NB4 (cell line): ENCODE results near the gene RTL1.

Experiments
- DNase-seq: peaks from one replicate; pipeline ENCODE4 v3.0.0; 2010; ENCODE audit warnings: low read depth
- H3K4me3 ChIP-seq: one replicate; pipeline ENCODE4 v1.5.1; 2011; ENCODE audit warnings: mild to moderate bottlenecking, low read depth, low read length, moderate library complexity
- MYC ChIP-seq: IDR thresholded peaks from 2 replicates; pipeline ENCODE4 v1.6.1; 2011; ENCODE audit warnings: low read depth, low read length
- POLR2A ChIP-seq: IDR thresholded peaks from 2 replicates; pipeline ENCODE4 v1.6.1; 2011; ENCODE audit warnings: mild to moderate bottlenecking; ENCODE audit not compliant: insufficient read length; ENCODE audit errors: extremely low read depth
- TF ChIP-seq, protein P1 (sequence below): IDR thresholded peaks from 2 replicates; pipeline ENCODE4 v1.6.1; 2011; ENCODE audit warnings: low read depth, low read length
- TF ChIP-seq, protein P2 (sequence below): IDR thresholded peaks from one replicate; pipeline ENCODE4 v1.5.1; 2012; ENCODE audit warnings: low read depth, low read length

Gene RTL1

DNA sequence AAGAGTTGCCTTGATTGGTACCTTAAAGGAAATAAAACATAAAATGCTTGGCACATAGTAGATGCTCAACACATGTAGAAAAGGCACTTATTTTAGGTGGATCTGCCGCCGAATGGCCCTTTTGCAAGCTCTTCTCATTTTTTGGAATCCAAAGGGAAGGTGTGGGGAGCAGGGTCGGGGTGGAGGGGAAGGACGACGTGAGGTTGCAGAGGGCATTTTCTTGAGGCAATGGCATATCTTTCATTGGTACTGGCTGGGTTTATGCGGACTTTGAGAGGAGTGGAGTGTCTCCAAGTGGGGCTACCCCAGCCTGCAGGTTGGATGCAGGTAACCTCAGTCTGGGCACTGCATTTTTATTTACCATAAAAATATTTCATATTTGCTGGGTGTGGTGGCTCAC is 8.1 kb downstream of the RTL1 start:
- TF ChIP-seq, protein P1, sequence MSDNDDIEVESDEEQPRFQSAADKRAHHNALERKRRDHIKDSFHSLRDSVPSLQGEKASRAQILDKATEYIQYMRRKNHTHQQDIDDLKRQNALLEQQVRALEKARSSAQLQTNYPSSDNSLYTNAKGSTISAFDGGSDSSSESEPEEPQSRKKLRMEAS: no peak
- TF ChIP-seq, protein P2, sequence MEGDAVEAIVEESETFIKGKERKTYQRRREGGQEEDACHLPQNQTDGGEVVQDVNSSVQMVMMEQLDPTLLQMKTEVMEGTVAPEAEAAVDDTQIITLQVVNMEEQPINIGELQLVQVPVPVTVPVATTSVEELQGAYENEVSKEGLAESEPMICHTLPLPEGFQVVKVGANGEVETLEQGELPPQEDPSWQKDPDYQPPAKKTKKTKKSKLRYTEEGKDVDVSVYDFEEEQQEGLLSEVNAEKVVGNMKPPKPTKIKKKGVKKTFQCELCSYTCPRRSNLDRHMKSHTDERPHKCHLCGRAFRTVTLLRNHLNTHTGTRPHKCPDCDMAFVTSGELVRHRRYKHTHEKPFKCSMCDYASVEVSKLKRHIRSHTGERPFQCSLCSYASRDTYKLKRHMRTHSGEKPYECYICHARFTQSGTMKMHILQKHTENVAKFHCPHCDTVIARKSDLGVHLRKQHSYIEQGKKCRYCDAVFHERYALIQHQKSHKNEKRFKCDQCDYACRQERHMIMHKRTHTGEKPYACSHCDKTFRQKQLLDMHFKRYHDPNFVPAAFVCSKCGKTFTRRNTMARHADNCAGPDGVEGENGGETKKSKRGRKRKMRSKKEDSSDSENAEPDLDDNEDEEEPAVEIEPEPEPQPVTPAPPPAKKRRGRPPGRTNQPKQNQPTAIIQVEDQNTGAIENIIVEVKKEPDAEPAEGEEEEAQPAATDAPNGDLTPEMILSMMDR: no peak
- DNase-seq: no peak
- H3K4me3 ChIP-seq: no peak overlapping the region

- no peak for TF ChIP-seq POLR2A
- TF ChIP-seq, protein P1: no peak
- TF ChIP-seq, protein P2: no peak
- no peak for TF ChIP-seq MYC
- H3K4me3 ChIP-seq: no peak overlapping the region
- DNase-seq: no peak
Observed at GRCh38 chr14:100894416-100894815, 9.1 kb downstream of the RTL1 start.

DNA sequence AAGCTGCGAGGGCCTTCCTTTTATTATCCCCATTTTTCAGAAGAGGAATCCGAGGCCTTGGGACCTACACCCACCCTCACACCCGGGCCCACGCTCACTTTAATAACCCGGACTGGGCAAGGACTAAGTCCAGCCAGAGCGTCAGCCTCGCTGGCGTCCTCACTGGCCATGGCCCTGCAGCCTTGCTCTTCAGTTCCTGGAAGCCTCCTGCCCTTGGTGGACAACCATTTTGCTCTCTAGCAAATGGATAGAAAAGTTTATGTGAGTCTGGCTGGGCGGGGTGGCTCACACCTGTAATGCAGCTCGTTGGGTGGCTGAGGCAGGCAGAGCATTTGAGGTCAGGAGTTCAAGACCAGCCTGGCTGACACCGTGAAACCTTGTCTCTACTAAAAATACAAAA is 9.8 kb downstream of the RTL1 start:
- DNase-seq: no peak
- H3K4me3 ChIP-seq: no peak overlapping the region
- TF ChIP-seq, protein P2: no peak
- TF ChIP-seq, protein P1: no peak
- no peak for TF ChIP-seq POLR2A
- TF ChIP-seq MYC: no peak

DNA sequence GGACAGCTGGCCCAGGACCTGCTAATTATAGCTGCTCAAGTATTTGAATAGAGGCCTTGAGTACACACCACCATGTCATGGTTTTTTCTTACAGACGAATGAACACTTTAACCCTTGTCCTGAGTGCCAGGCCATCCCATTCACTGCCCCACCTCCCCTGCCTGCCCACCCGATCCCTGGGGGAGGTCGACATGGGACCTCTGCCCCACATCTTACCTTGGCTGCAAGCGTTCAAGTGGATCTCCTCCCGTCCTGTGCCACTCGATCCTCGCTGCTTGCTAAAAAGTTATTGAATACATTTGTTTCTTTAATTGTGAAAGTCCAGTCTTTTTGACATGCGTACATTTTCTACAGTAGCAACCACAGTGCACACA is 10.3 kb downstream of the RTL1 start:
- DNase-seq: no peak
- no peak for TF ChIP-seq MYC
- TF ChIP-seq, protein P1: no peak
- TF ChIP-seq, protein P2: no peak
- no peak overlapping the region for H3K4me3 ChIP-seq

DNA sequence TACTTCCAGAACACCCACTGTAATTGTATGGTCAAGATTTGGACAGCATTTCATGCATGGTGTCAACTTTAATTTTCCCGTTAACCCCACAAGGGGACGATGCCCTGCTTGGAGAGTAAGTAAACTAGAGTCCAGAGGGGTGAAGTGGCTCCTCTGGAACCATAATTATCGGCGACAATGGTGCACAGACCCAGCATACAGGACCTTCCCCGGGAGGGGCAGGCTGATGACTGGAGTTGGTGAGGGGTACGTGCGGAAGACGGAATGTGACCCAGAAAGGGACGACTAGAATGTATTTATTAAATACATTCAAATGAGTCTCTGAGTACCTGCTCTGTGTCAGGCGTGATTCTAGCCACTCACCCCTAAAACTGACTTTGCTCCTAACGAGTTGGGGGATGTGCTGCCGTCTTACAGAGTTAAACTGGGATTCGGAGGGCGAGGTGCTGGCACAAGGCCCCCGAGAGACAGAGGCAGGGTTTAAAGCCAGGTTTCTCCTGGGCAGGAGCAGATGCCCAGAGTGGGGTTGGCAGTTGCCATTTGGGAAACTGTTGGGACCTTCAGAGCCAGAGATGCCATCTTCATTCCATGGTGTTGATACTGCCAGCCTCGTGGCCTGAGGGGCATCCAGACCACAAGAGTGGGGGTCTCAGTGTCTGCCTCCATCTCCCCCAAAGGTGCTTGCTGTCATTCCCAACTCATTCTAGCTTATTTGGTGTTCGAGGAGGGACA is 10.9 kb downstream of the RTL1 start:
- no peak overlapping the region for H3K4me3 ChIP-seq
- DNase-seq: no peak
- TF ChIP-seq, protein P2: no peak
- TF ChIP-seq, protein P1: no peak
- no peak for TF ChIP-seq MYC
- TF ChIP-seq POLR2A: no peak
